IMR-90 (cell line): ENCODE results near the gene XAB2. TPM values are rescaled to one million over a fixed set of nuclear protein-coding genes. Genes with fewer than 3 reads are reported as not detected.

Experiments used
- ATAC-seq: fragments of 200-7000 bp; cut with Tn5 transposase; 2 replicates; pipeline ENCODE4 v1.9.1; 2020; ENCODE audit warnings: low read depth, mild to moderate bottlenecking, moderate library complexity
- BruUV-seq: library from RNA; stranded (reverse); fragments of 400-500 nt; replicated peaks from 2 replicates; lab custom pipeline; 2021; lab: Mats Ljungman, UMichigan
- CTCF ChIA-PET: fragments of 300-600 bp; formaldehyde crosslinking; extraction: SDS; loops from one replicate; lab custom pipeline; 2021; ENCODE audit warnings: antibody characterized with exemption; lab: Yijun Ruan, JAX
- POLR2A ChIA-PET: fragments of 300-600 bp; sonication (Branson Sonifier 250); formaldehyde crosslinking; loops from one replicate; lab custom pipeline; 2022; ENCODE audit warnings: antibody characterized with exemption; ENCODE audit not compliant: unreplicated experiment; lab: Charles Lee
- DNase-seq: peaks from one replicate; pipeline ENCODE4 v3.0.0; 2013
- H2AFZ ChIP-seq: replicated peaks from 2 replicates; pipeline ENCODE3; 2013; ENCODE audit warnings: low read length, mild to moderate bottlenecking; ENCODE audit not compliant: poor library complexity
- H2AK5ac ChIP-seq: 2 replicates; pipeline ENCODE4 v1.6.1; 2013; ENCODE audit warnings: low read depth, low read length, inconsistent platforms
- H2AK9ac ChIP-seq: replicated peaks from 2 replicates; pipeline ENCODE3; 2013; ENCODE audit warnings: mild to moderate bottlenecking, low read depth, low read length, moderate library complexity; ENCODE audit not compliant: poor library complexity
- H2BK120ac ChIP-seq: 2 replicates; pipeline ENCODE4 v1.6.1; 2013; ENCODE audit warnings: low read depth, low read length, inconsistent platforms
- H2BK15ac ChIP-seq: 3 replicates; pipeline ENCODE4 v1.6.1; 2013; ENCODE audit warnings: low read depth, low read length, inconsistent platforms
- H2BK20ac ChIP-seq: 2 replicates; pipeline ENCODE4 v1.6.1; 2013; ENCODE audit warnings: low read depth, mild to moderate bottlenecking, inconsistent platforms, low read length, moderate library complexity
- H2BK5ac ChIP-seq: 2 replicates; pipeline ENCODE4 v1.6.1; 2013; ENCODE audit warnings: mild to moderate bottlenecking, low read depth, low read length, inconsistent platforms; ENCODE audit not compliant: poor library complexity, severe bottlenecking
- H3K14ac ChIP-seq: replicated peaks from 2 replicates; pipeline ENCODE4 v1.6.1; 2013; ENCODE audit warnings: low read depth, low read length, inconsistent platforms
- H3K18ac ChIP-seq: 2 replicates; pipeline ENCODE4 v1.6.1; 2013; ENCODE audit warnings: low read depth, low read length, control low read depth
- H3K23ac ChIP-seq: 2 replicates; pipeline ENCODE4 v1.6.1; 2013; ENCODE audit warnings: low read depth, low read length, inconsistent platforms
- H3K27ac ChIP-seq: 2 replicates; pipeline ENCODE4 v1.5.1; 2013; ENCODE audit warnings: mild to moderate bottlenecking, control low read depth, low read length; ENCODE audit not compliant: insufficient read depth
- H3K27me3 ChIP-seq: 2 replicates; pipeline ENCODE4 v1.6.1; 2013; ENCODE audit warnings: low read length; ENCODE audit not compliant: control insufficient read depth, insufficient read depth
- H3K36me3 ChIP-seq: 2 replicates; pipeline ENCODE4 v1.6.1; 2013; ENCODE audit warnings: low read length, mixed read lengths; ENCODE audit not compliant: control insufficient read depth, insufficient read depth
- H3K4ac ChIP-seq: 2 replicates; pipeline ENCODE4 v1.6.1; 2013; ENCODE audit warnings: low read depth, low read length, inconsistent platforms
- H3K4me1 ChIP-seq: 2 replicates; pipeline ENCODE4 v1.6.1; 2013; ENCODE audit warnings: low read length, mixed read lengths; ENCODE audit not compliant: control insufficient read depth, insufficient read depth
- H3K4me2 ChIP-seq: 2 replicates; pipeline ENCODE4 v1.6.1; 2013; ENCODE audit warnings: low read depth, mild to moderate bottlenecking, control low read depth, low read length, moderate library complexity
- H3K4me3 ChIP-seq: 2 replicates; pipeline ENCODE4 v1.5.1; 2013; ENCODE audit warnings: low read depth, mild to moderate bottlenecking, control low read depth, low read length, moderate library complexity; ENCODE audit not compliant: insufficient read depth
- H3K56ac ChIP-seq: 2 replicates; pipeline ENCODE4 v1.6.1; 2013; ENCODE audit warnings: low read length, inconsistent platforms; ENCODE audit not compliant: insufficient read depth; ENCODE audit errors: extremely low read depth
- H3K79me1 ChIP-seq, 2 experiments: 2 replicates each; pipeline ENCODE4 v1.6.1; 2013; ENCODE audit warnings: low read length in 2 of 2, inconsistent platforms in 1 of 2, low read depth in 1 of 2
- H3K9ac ChIP-seq: 2 replicates; pipeline ENCODE4 v1.6.1; 2013; ENCODE audit warnings: low read depth, low read length, control low read depth
- H3K9me1 ChIP-seq: 2 replicates; pipeline ENCODE4 v1.6.1; 2013; ENCODE audit warnings: low read length, inconsistent platforms; ENCODE audit not compliant: insufficient read depth
- H3K9me3 ChIP-seq: 2 replicates; pipeline ENCODE4 v1.6.1; 2013; ENCODE audit warnings: low read length; ENCODE audit not compliant: control insufficient read depth, insufficient read depth
- H4K20me1 ChIP-seq: 2 replicates; pipeline ENCODE4 v1.6.1; 2013; ENCODE audit warnings: low read length, inconsistent platforms; ENCODE audit not compliant: insufficient read depth
- H4K5ac ChIP-seq: 2 replicates; pipeline ENCODE4 v1.6.1; 2013; ENCODE audit warnings: mild to moderate bottlenecking, low read depth, low read length, control low read depth
- H4K8ac ChIP-seq, 2 experiments: 2 replicates each; pipeline ENCODE4 v1.6.1; 2013; ENCODE audit warnings: low read depth in 2 of 2, low read length in 2 of 2, control low read depth in 1 of 2, inconsistent platforms in 1 of 2
- H4K91ac ChIP-seq: 2 replicates; pipeline ENCODE4 v1.6.1; 2013; ENCODE audit warnings: low read depth, low read length, inconsistent platforms; ENCODE audit not compliant: insufficient read depth
- CTCF ChIP-seq: conservative IDR thresholded peaks from 2 replicates; pipeline ENCODE4 v1.5.1; 2012; ENCODE audit warnings: mild to moderate bottlenecking, low read depth, low read length, improper control_type of control experiment
- ELK1 ChIP-seq: fragments of 150-350 bp; IDR thresholded peaks from 2 replicates; pipeline ENCODE4 v1.6.1; 2016; ENCODE audit warnings: low read depth, mild to moderate bottlenecking, low read length, moderate library complexity, borderline replicate concordance
- FOS ChIP-seq: fragments of 150-350 bp; IDR thresholded peaks from 2 replicates; pipeline ENCODE4 v1.6.1; 2016; ENCODE audit warnings: low read depth, low read length
- MAZ ChIP-seq: IDR thresholded peaks from 2 replicates; pipeline ENCODE4 v1.6.1; 2012; ENCODE audit warnings: low read depth, mild to moderate bottlenecking, low read length, improper control_type of control experiment, moderate library complexity, borderline replicate concordance
- RAD21 ChIP-seq: IDR thresholded peaks from 2 replicates; pipeline ENCODE4 v1.6.1; 2012; ENCODE audit warnings: low read length, improper control_type of control experiment
- RCOR1 ChIP-seq: IDR thresholded peaks from 2 replicates; pipeline ENCODE4 v1.6.1; 2012; ENCODE audit warnings: mild to moderate bottlenecking, low read length, improper control_type of control experiment; ENCODE audit not compliant: insufficient replicate concordance
- RFX5 ChIP-seq: IDR thresholded peaks from 2 replicates; pipeline ENCODE4 v1.8.0; 2012; ENCODE audit warnings: low read depth, mild to moderate bottlenecking, low read length, moderate library complexity
- USF2 ChIP-seq: fragments of 150-350 bp; IDR thresholded peaks from 2 replicates; pipeline ENCODE4 v1.6.1; 2017; ENCODE audit warnings: mild to moderate bottlenecking, antibody characterized with exemption, low read length, low read depth
- WGBS, 2 experiments: methylation state at CpG; one replicate each; pipeline versions ENCODE4 v1.1.5 to v1.1.7; 2013; ENCODE audit warnings: missing lambda C conversion rate in 2 of 2; ENCODE audit not compliant: insufficient read length in 1 of 2; ENCODE audit errors: extremely low coverage in 2 of 2; 5-methylcytosine and 5-hydroxymethylcytosine counted together
- dilution Hi-C: fragments of 300-500 bp; cut with HindIII; formaldehyde crosslinking; loops from one replicate; pipeline ENCODE4 v1.14.3; 2018; ENCODE audit warnings: low sequenced_read_pairs; ENCODE audit not compliant: unreplicated experiment
- in situ Hi-C: fragments of 300-500 bp; cut with MboI; formaldehyde crosslinking; loops from 3 replicates; pipeline ENCODE4 v1.14.3; 2019; ENCODE audit warnings: low sequenced_read_pairs, inconsistent platforms, mixed read lengths
- intact Hi-C: fragments of 100-400 bp; cut with micrococcal nuclease; formaldehyde crosslinking; loops from 2 replicates; pipeline ENCODE4 v1.10.0; 2022
- polyA plus RNA-seq, 3 experiments: library from polyadenylated mRNA; depleted of rRNA; stranded (reverse); fragments of >200 nt; gene quantifications; 2 replicates each; pipeline ENCODE4 v1.2.3, GENCODE V29; 2012; ENCODE audit warnings: low replicate concordance in 1 of 3
- total RNA-seq: library from RNA; depleted of rRNA; stranded (reverse); fragments of >200 nt; gene quantifications from 2 replicates; pipeline ENCODE4 v1.2.3, GENCODE V29; 2012

XAB2 gene
- total and polyA plus RNA-seq, 2 of the 4 experiments (the other 2 are of a cell fraction): 29.9 to 34.4 TPM

GRCh38 chr19:7654401-7654800 lies 25.1 kb upstream of the XAB2 start:
- no peak overlapping the region for H3K9ac ChIP-seq
- intact Hi-C loops (no loop called here), dilution Hi-C loops (no loop called here), in situ Hi-C loops (no loop called here)
- H3K4me2 ChIP-seq: no peak overlapping the region
- no peak overlapping the region for H3K4me3 ChIP-seq
- no peaks in the 10 kb centered on the region for H3K79me1 ChIP-seq
- no peaks in the 10 kb centered on the region for H3K36me3 ChIP-seq
- BruUV-seq: no TSS peak
- H2BK120ac ChIP-seq: no peak overlapping the region
- H3K9me1 ChIP-seq: no peaks in the 10 kb centered on the region
- no peak overlapping the region for H2AK9ac ChIP-seq
- no peaks in the 10 kb centered on the region for H3K4me1 ChIP-seq
- no peaks in the 10 kb centered on the region for H3K9me3 ChIP-seq
- H2BK20ac ChIP-seq: no peak overlapping the region
- H3K27me3 ChIP-seq: peaks cover 9% of the 10 kb centered on the region; the same call in 1 of the 2 replicates
- no peak overlapping the region for H4K5ac ChIP-seq
- H2AFZ ChIP-seq: no peak overlapping the region
- DNase-seq (peak; percentile 5), ATAC-seq (no peak)
- no peak overlapping the region for H2BK5ac ChIP-seq
- ChIA-PET POLR2A (no interaction called here), CTCF (interaction anchor here (0.9 kb wide), 1 partner anchor 26 kb away, joined by 4 read pairs; the partner anchor contains the start of gene TRAPPC5)
- no peaks in the 10 kb centered on the region for H4K20me1 ChIP-seq
- no peak overlapping the region for H3K27ac ChIP-seq
- H4K8ac ChIP-seq: no peak overlapping the region
- H2BK15ac ChIP-seq: no peak overlapping the region
- no CpG with 5 or more reads among the region's 8 CpGs for WGBS, 2 experiments
- H4K91ac ChIP-seq: no peak overlapping the region
- no peak overlapping the region for H3K4ac ChIP-seq
- no peak overlapping the region for H3K18ac ChIP-seq
- H3K23ac ChIP-seq: no peak overlapping the region
- H3K14ac ChIP-seq: no peak overlapping the region
- TF ChIP-seq FOS (no peak), USF2 (peak; percentile 60; the same call in 1 of the 2 replicates), RFX5 (no peak), MAZ (no peak), RAD21 (no peak), ELK1 (no peak), CTCF (no peak), RCOR1 (no peak)
- H2AK5ac ChIP-seq: no peak overlapping the region
- no peak overlapping the region for H3K56ac ChIP-seq
